A673 (cell line): ENCODE measurements around the gene RNF180. TPM values are rescaled to one million over a fixed set of nuclear protein-coding genes. Genes with fewer than 3 reads are reported as not detected.

Source experiments
- BruUV-seq: library from RNA; stranded (reverse); fragments of 400-500 nt; replicated peaks from 2 replicates; lab custom pipeline; 2021; lab: Mats Ljungman, UMichigan
- CTCF ChIA-PET: fragments of 300-600 bp; sonication (Branson Sonifier 250); formaldehyde crosslinking; loops from one replicate; lab custom pipeline; 2022; ENCODE audit warnings: antibody characterized with exemption; lab: Charles Lee
- POLR2A ChIA-PET: fragments of 300-600 bp; sonication (Branson Sonifier 250); formaldehyde crosslinking; loops from one replicate; lab custom pipeline; 2022; ENCODE audit warnings: antibody characterized with exemption; ENCODE audit not compliant: low non-redundant PET; lab: Charles Lee
- DNase-seq: peaks from one replicate; pipeline ENCODE4 v3.0.0-alpha.2; 2015; ENCODE audit warnings: low spot score
- H3K27ac ChIP-seq: fragments of 200-600 bp; sonication (generic); 2 replicates; pipeline ENCODE4 v1.5.1; 2016; ENCODE audit warnings: mixed run types, low read depth, mild to moderate bottlenecking, mixed read lengths, antibody characterized with exemption, low read length; ENCODE audit not compliant: poor library complexity, severe bottlenecking
- H3K27me3 ChIP-seq: fragments of 200-600 bp; sonication (generic); replicated peaks from 2 replicates; pipeline ENCODE4 v1.6.1; 2017; ENCODE audit warnings: mixed run types, low read depth, mild to moderate bottlenecking, mixed read lengths, antibody characterized with exemption, low read length; ENCODE audit not compliant: insufficient read depth, poor library complexity
- H3K36me3 ChIP-seq: fragments of 200-600 bp; sonication (generic); 2 replicates; pipeline ENCODE4 v1.6.1; 2016; ENCODE audit warnings: mixed run types, mild to moderate bottlenecking, mixed read lengths, antibody characterized with exemption, low read length; ENCODE audit not compliant: insufficient read depth, poor library complexity, severe bottlenecking
- H3K4me1 ChIP-seq: fragments of 200-600 bp; sonication (generic); 2 replicates; pipeline ENCODE4 v1.6.1; 2017; ENCODE audit warnings: mixed run types, mild to moderate bottlenecking, mixed read lengths, antibody characterized with exemption, low read length; ENCODE audit not compliant: insufficient read depth, poor library complexity, severe bottlenecking
- H3K4me3 ChIP-seq: fragments of 200-600 bp; sonication (generic); 2 replicates; pipeline ENCODE4 v1.5.1; 2016; ENCODE audit warnings: low read depth, mixed run types, mild to moderate bottlenecking, mixed read lengths, low read length; ENCODE audit not compliant: poor library complexity, severe bottlenecking
- H3K9me3 ChIP-seq: fragments of 200-600 bp; sonication (generic); 2 replicates; pipeline ENCODE4 v1.6.1; 2016; ENCODE audit warnings: mixed run types, low read depth, mild to moderate bottlenecking, mixed read lengths, antibody characterized with exemption, low read length; ENCODE audit not compliant: poor library complexity, severe bottlenecking
- EZH2 ChIP-seq: fragments of 200-600 bp; sonication (generic); IDR thresholded peaks from 2 replicates; pipeline ENCODE4 v1.6.1; 2017; ENCODE audit warnings: borderline replicate concordance, low read depth, mild to moderate bottlenecking, mixed read lengths, antibody characterized with exemption, low read length; ENCODE audit not compliant: poor library complexity, severe bottlenecking
- intact Hi-C: fragments of 100-400 bp; cut with micrococcal nuclease; formaldehyde crosslinking; loops from one replicate; pipeline ENCODE4 v1.10.0; 2022; ENCODE audit not compliant: unreplicated experiment
- total RNA-seq: library from RNA; stranded (reverse); gene quantifications from 2 replicates; pipeline ENCODE4 v1.2.3, GENCODE V29; 2021
- TF ChIP-seq, protein P1 (sequence below): fragments of 300-800, 200-600 bp; sonication (generic); conservative IDR thresholded peaks from 2 replicates; pipeline ENCODE4 v1.5.1; 2017; ENCODE audit warnings: low read depth, mild to moderate bottlenecking, antibody characterized with exemption, low read length, moderate library complexity, mixed read lengths

Gene RNF180
- total RNA-seq, 1 experiment from 2014 or later: 0.67 TPM

DNA sequence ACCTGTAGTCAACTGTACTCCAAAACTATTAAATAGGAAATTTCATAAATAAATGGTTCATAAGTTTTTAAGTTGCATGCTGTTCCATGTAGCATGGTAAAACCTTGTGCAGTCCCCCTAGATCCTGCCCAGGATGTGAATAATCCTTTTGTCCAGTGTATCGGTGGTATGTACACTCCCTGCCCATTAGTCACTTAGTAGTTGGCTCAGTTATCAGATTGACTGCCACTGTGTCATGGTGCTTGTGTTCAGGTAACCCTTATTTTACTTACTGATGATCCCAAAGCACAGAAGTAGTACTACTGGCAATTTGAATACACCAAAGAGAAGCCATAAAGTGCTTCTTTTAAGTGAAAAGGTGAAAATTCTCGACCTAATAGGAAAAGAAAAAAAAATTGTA is 134.2 kb downstream of the RNF180 start:
- DNase-seq: no peak

DNA sequence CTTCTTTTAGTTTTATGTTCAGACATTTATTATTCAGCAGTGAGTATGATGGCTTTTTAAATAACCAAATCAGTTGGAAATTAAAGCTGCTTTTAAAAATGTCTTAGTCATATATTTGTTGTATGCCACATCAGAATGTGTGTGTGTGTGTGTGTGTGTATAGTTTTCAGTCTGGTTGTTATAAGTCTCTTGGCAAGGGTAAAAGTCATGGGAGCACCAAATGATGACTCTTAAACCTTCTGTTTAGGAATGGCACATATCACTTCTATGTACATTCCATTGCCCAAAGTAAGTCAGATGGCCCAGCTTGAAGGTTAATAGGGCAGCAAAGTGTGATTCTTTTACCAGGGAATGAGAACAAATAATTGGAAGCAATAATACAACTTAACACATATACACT is 135.9 kb downstream of the RNF180 start:
- ChIA-PET POLR2A (no interaction called here), CTCF (no interaction called here)
- H3K36me3 ChIP-seq: no peaks in the 10 kb centered on the region
- intact Hi-C loops: no loop called here
- no peak for TF ChIP-seq EZH2
- TF ChIP-seq, protein P1, sequence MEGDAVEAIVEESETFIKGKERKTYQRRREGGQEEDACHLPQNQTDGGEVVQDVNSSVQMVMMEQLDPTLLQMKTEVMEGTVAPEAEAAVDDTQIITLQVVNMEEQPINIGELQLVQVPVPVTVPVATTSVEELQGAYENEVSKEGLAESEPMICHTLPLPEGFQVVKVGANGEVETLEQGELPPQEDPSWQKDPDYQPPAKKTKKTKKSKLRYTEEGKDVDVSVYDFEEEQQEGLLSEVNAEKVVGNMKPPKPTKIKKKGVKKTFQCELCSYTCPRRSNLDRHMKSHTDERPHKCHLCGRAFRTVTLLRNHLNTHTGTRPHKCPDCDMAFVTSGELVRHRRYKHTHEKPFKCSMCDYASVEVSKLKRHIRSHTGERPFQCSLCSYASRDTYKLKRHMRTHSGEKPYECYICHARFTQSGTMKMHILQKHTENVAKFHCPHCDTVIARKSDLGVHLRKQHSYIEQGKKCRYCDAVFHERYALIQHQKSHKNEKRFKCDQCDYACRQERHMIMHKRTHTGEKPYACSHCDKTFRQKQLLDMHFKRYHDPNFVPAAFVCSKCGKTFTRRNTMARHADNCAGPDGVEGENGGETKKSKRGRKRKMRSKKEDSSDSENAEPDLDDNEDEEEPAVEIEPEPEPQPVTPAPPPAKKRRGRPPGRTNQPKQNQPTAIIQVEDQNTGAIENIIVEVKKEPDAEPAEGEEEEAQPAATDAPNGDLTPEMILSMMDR: no peak
- no peaks in the 10 kb centered on the region for H3K4me1 ChIP-seq
- no peaks in the 10 kb centered on the region for H3K27me3 ChIP-seq
- H3K9me3 ChIP-seq: no peaks in the 10 kb centered on the region
- no peak overlapping the region for H3K27ac ChIP-seq
- no TSS peak for BruUV-seq
- DNase-seq: no peak
- no peak overlapping the region for H3K4me3 ChIP-seq

More for the DNA sequence above, 134.2 kb downstream of the RNF180 start:
- Histone ChIP-seq H3K27me3 (no peaks in the 10 kb centered on the region), H3K9me3 (no peaks in the 10 kb centered on the region), H3K36me3 (no peaks in the 10 kb centered on the region), H3K27ac (no peak overlapping the region), H3K4me1 (no peaks in the 10 kb centered on the region), H3K4me3 (no peak overlapping the region)
- intact Hi-C loops: no loop called here
- ChIA-PET CTCF (no interaction called here), POLR2A (no interaction called here)
- TF ChIP-seq, protein P1: no peak
- TF ChIP-seq EZH2: no peak
- BruUV-seq: no TSS peak

DNA sequence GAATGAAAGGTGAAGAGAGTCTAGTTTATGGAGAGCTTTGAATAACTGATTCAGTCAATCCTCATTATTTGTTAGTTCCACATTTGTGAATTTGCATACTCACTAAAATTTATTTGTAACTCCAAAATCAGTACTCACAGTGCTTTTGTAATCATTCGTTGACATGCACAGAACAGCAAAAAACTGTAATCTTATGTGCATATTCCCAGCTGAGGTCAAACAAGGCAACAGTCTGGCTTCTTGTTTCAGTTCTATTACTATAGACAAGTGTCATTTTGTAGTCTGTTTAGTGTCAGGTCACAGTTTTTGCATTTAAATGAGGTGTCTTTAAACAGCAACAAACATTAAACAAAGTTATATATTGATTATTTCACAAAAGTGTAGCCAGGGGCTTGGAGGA is 142.5 kb downstream of the RNF180 start:
- POLR2A ChIA-PET: no interaction called here
- CTCF ChIA-PET: no interaction called here
- no peaks in the 10 kb centered on the region for H3K36me3 ChIP-seq
- H3K4me3 ChIP-seq: no peak overlapping the region
- H3K27me3 ChIP-seq: no peaks in the 10 kb centered on the region
- H3K9me3 ChIP-seq: no peaks in the 10 kb centered on the region
- no peak for DNase-seq
- no peaks in the 10 kb centered on the region for H3K4me1 ChIP-seq
- H3K27ac ChIP-seq: no peak overlapping the region
- intact Hi-C loops: no loop called here
- TF ChIP-seq EZH2: no peak
- TF ChIP-seq, protein P1: no peak
- BruUV-seq: no TSS peak
